DMS153 treated with DMSO at 0.1 percent for 48 hours (cell line): ENCODE measurements around the gene INPP5D.
"Not testable (repeated sequence)": the region's sequence is repeated elsewhere in the genome, so short reads cannot be mapped to it uniquely, and the experiment has no call there.

Experiments
- DNase-seq: peaks from one replicate; lab custom pipeline; 2025; ENCODE audit not compliant: unreplicated experiment; lab: John Stamatoyannopoulos, UW

Gene INPP5D

GRCh38 chr2:233059797-233060500, at the start of gene INPP5D:
TSS of gene INPP5D (plus strand) at chr2:233060342. CDS start at chr2:233060479, 137 bp downstream.
- peak; percentile 18 for DNase-seq

GRCh38 chr2:233010569-233011267, 49.4 kb upstream of the INPP5D start:
- DNase-seq = no peak

DNA sequence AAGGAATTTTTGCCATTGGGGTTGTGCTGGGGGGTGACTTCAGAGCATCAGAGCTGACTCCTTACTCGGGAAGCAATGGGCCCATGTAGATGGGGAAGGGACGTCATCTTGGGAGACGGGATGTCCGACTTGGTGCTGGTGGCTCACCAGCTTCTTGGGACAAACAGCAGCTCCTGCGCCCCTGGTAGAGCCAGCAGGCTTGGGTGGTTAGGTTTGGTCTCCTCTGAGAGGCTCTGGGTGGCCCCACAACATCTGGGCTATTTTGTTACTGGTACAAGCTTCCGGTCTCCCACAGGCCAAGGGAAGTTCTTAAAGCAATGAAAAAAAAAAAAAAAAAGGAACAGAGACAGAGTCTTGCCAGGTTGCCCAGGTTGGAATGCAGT, 48.9 kb upstream of the INPP5D start:
- no peak for DNase-seq

DNA sequence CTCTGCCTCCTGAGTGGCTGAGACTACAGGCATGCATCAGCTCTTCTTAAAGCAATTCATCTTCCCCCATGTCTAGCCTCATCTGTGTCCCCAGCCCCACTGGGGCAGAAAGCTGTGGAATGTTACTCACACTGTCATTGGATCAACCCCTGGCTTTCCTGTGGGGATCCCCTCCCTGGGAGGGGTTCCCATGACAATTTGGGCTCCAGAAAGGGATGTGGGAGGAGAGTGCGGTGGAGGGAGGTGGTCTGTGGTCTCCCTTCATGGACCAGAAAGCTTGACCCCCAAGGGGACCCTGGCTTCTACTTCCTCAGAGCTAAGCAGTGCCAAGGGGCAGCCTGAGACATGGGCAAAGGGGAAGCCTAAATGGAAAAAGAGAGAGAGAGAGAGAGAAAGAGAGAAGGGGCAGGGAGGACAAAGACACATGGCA, 48.4 kb upstream of the INPP5D start:
- no peak for DNase-seq

DNA sequence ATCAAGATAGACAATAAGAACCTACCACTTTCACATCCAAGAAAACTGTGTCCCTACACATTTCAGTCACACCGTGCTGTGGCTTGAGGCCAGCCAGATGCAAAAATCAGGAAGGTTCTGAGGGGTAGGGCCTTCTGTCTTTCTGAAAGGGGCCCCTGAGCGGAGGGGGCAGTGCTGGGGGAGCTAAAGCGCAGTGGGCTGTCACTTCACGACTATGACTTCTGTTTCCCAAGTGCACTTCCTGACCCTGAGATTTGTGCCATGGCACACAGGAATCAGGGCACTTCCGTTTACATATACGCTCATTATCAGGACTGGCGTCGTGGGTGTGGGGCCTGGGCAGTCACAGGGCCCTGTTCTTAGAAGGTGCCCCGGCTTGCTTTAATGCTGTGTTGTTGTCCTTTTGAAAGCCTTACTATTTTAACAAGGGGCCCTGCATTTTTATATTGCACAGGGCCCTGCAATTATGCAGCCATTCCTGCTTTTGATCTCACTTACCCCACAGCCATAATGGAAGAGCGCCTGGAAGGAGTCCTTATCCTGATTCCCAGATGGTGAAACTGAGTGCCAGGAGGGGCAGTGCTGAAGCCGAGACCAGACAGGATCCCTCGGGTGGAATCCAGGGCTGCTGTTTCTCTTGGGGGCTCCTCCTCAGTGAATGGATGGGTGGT, 47.7 kb upstream of the INPP5D start:
- no peak for DNase-seq

DNA sequence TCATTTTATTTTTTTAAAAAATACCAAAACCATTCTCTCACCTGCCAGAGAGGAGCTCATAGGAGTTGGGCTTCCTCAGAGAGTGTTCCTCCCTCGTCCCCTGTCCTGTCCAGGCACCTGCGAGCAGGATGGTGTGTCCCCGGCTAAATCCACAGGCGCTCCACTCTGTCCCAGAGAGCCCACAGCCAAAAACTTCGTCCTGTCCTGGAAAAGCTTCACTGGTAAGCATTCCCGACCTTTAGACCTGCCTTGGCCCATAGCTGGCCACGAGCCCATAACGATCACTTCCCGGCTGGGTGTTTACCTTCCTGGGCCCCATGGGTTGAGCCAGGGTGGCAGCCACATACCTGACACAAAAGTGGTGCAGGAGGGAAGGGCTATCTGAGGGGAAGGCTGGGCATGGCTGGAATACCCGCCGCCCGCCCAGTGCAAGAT, 47.1 kb upstream of the INPP5D start, which contains the start of gene NGEF:
Gene NGEF, minus strand, starts transcription at position 230 of the 435 bp plus-strand sequence. CDS start 38,366 bp downstream, outside the sequence.
- DNase-seq = no peak

DNA sequence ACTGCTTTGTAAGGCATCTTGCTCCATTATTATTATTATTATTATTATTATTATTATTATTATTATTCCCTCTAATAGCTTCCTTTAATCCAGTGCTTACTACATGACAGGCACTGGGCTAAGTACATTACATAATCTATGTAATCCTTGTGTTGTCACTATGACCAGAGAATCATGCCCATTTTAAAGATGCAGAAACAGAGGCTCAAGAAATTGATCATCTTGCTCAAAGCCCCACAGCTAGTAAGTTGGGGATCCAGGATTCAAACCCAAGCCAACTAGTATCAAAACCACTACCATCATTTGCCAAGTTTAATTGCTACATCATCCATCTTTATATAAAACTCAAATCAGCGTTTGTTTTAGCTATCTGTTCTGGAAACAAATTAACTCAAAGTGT, 46.5 kb upstream of the INPP5D start:
- DNase-seq = no peak

- no peak for DNase-seq
Observed at GRCh38 chr2:233015019-233015645, 45.0 kb upstream of the INPP5D start.

GRCh38 chr2:233017947-233018346, 42.2 kb upstream of the INPP5D start:
- no peak for DNase-seq

DNA sequence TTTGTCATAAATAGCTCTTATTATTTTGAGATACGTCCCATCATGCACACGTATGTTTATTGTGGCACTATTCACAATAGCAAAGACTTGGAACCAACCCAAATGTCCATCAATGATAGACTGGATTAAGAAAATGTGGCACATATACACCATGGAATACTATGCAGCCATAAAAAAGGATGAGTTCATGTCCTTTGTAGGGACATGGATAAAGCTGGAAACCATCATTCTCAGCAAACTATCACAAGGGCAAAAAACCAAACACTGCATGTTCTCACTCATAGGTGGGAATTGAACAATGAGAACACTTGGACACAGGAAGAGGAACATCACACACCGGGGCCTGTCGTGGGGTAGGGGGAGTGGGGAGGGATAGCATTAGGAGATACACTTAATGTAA, 40.5 kb upstream of the INPP5D start:
- not testable (repeated sequence) for DNase-seq

DNA sequence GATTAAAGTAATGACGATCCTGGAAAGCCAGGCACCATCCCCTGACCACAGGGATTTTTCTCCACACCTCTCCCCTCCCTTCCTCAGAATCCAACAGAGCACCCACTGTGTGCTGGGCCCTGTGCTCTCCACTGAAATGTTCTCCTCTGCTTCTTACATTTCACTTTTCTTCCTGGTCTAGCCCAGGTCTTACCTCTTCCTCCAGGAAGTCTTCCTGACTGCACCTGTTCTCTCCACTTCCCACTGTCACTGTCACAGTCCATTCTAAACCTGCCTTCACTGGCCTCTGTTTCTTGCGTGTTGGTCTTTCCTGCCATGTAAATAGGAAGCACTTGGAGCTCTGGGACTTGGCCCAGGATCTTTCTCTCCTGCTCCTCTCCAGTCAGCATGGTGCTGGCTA, 39.7 kb upstream of the INPP5D start:
- no peak for DNase-seq

GRCh38 chr2:233021771-233022170, 38.4 kb upstream of the INPP5D start:
- no peak for DNase-seq

DNA sequence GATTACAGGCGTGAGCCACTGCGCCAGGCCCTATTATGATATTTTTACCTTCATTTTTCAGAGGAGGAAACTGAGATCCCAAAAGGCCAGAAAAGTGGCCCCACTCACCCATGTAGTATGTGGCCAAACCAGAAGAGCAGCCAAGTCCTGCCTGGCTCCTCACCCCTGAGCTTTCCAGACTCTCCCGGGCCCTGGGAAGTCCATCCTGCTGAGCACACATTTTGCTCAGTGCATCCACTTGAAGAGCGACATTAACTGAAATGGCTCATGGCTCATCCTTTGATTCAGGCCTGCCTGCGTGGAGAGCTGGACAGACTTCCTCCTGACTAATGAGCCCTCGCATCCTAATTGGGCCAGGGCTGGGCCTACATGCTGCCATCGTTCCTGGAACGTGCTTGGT, 37.6 kb upstream of the INPP5D start:
- DNase-seq = no peak

DNA sequence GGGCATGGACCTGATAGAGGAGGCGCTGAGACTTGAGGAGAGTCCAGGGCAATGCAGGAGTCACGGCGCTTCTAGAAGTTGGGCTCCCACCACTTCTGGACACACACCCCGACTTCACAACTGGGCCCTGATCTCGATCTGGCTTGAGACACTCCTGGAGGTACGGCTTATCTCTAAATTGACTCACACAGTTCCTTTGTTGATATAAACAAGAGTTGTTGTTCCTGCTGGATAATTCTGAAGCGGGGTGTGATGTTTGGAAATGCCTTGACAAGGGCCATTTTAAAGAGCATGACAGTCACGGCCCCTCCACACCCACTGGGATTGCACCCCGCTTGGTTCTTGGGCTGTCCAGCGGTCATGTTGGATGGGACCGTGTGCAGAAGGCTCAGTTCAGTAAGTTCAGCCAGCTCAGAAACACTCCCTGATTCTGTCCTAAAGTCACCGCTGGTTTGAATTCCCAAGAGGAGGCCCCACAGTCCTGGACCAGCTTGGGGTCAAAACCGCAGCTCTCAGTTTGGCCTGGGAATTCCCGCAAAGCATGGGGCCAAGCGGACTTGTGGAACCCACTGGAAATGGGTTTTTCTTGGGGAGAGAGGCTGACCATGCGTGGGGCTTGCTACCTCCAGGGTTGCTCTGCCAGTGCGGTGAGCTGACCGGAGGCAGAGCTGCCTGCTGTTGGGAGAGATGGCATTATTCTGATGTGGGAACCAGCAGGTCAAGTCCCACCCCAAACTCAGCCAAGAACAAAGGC, 37.0 kb upstream of the INPP5D start:
- DNase-seq = no peak

DNA sequence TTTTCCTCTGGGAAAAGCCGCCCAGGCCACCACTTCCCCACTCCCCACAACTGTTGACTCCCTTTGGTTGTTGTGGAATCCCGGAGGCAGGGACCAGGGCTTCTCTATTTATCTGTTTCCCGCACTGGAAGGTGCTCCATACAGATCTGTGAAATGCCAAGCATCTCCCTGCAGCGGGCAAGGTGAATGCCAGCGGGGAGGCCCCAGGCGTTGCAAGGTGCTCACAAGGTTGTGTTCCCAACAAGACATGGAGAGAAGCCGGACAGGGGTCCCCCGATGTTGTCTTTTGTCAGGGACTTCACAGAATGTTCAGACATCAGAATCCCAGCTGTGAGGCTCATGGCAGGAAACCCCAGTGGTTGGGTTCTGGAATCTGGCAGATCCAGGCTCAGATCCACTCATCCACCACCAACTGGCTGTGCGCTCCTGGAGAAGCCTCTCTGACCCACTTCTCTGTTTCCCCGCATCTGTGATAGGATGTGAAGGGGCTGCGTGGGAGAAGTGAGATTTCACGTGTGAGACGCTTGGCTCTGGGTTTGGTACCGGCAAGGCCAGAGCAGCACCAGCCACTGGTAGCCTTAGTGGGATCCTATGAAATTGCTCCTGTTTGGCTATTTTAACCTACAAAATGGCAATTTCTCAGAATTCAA, 36.3 kb upstream of the INPP5D start:
- no peak for DNase-seq

DNA sequence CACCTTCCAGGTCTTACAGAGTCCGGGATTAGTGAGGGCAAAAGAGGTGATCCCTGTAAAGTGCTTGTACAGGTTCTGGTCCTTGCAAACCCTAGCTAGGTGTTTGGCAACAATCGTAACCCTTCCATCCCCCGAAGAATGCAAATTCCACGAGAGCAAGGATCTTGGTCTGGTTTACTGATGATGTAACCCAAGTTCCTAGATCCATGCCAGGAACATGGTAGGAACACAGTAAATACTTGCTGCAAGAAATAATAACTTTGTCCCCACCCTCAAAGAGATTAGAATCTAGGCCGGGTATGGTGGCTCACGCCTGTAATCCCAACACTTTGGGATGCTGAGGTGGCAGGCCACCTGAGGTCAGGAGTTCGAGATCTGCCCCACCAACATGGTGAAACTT, 34.4 kb upstream of the INPP5D start:
- no peak for DNase-seq

- no peak for DNase-seq
Observed at GRCh38 chr2:233026198-233026813, 33.8 kb upstream of the INPP5D start.

GRCh38 chr2:233029321-233029720, 30.8 kb upstream of the INPP5D start:
- no peak for DNase-seq

- DNase-seq = no peak
Observed at GRCh38 chr2:233031556-233032500, 28.3 kb upstream of the INPP5D start.
